ENCODE measurements around the gene ADAM10. TPM values are rescaled to one million over a fixed set of nuclear protein-coding genes. Genes with fewer than 3 reads are reported as not detected.
A peak's percentile ranks its signal among the peaks of the same experiment; 100 is the strongest.

The ADAM10 gene
- polyA plus RNA-seq, 4 donors, result 5.1 to 147 (median 18.5) TPM

DNA sequence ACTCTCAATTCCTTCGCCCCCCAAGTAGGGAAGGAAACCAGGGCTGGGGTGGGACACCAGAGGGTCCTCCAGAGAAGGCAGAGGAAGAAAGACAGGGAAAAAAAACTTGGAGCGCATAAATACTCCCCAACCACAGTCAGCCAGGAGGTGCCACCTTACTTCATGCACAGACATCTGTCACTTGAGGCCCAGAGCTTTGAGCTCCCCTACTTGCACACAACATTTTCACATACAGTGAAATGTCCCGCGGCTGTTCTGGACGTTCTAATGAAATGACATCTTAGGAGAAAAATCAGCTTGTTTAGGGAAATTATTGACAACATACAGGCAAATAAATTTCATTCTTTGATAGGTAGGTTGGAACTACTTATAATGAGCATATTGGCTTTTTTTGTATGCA is 204.8 kb downstream of the ADAM10 start:
- Histone ChIP-seq H3K4me3 (ENCODE audit: low read depth in 1 of 3, low read length in 3 of 3) (no peak overlapping the region), H3K27ac (ENCODE audit: low read depth in 1 of 3, low read length in 2 of 3) (no peak overlapping the region), H3K36me3 (ENCODE audit: control insufficient read depth in 3 of 3, insufficient read depth in 2 of 3, low read depth in 1 of 3, low read length in 3 of 3) (no peaks in the 10 kb centered on the region), H3K27me3 (ENCODE audit: control insufficient read depth in 3 of 3, insufficient read depth in 3 of 3, low read length in 3 of 3) (no peaks in the 10 kb centered on the region), H3K4me1 (ENCODE audit: control insufficient read depth in 3 of 3, insufficient read depth in 2 of 3, low read depth in 1 of 3, low read length in 2 of 3) (peaks cover 0 to 7% (median 0%) of the 10 kb centered on the region in 3 donors), H3K9me3 (ENCODE audit: control insufficient read depth in 2 of 2, insufficient read depth in 1 of 2, low read depth in 1 of 2, low read length in 1 of 2) (no peaks in the 10 kb centered on the region)
- FAIRE-seq (no peak), DNase-seq (no peak)
- WGBS, 3 donors, result 90 to 97% (median 94%) methylated on average over 5 of the region's 5 CpGs

DNA sequence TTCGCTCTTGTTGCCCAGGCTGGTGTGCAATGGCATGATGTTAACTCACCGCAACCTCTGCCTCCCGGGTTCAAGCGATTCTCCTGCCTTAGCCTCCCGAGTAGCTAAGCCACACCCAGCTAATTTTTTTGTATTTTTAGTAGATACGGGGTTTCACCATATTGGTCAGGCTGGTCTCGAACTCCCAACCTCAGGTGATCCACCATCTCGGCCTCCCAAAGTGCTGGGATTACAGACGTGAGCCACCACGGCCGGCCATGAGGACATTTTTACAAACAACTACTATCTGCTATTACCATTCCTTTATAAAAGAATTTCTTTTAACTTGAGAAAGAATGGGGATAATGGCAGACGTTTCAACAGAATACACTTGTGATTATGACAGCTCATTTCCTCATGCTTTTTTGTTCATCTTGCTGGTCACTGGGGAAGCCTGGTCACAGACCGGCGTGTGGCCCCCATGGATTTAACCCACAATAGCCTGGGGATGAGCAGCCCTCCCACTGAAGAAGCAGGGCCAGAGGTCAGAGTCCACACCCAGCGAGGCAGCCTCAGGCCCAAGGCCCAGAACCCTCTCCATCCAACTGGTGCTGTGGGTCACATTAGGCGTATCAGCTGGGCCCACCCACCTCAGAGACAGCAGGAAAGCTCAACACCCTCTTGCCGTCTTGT is 205.7 kb downstream of the ADAM10 start:
- 91 to 96% (median 93%) methylated on average over 17 of the region's 17 CpGs for WGBS, 3 donors
- Histone ChIP-seq H3K4me1 (ENCODE audit: control insufficient read depth in 3 of 3, insufficient read depth in 2 of 3, low read depth in 1 of 3, low read length in 2 of 3) (peaks cover 0 to 7% (median 0%) of the 10 kb centered on the region in 3 donors), H3K36me3 (ENCODE audit: control insufficient read depth in 3 of 3, insufficient read depth in 2 of 3, low read depth in 1 of 3, low read length in 3 of 3) (no peaks in the 10 kb centered on the region), H3K27me3 (ENCODE audit: control insufficient read depth in 3 of 3, insufficient read depth in 3 of 3, low read length in 3 of 3) (no peaks in the 10 kb centered on the region), H3K4me3 (ENCODE audit: low read depth in 1 of 3, low read length in 3 of 3) (no peak overlapping the region), H3K9me3 (ENCODE audit: control insufficient read depth in 2 of 2, insufficient read depth in 1 of 2, low read depth in 1 of 2, low read length in 1 of 2) (no peaks in the 10 kb centered on the region), H3K27ac (ENCODE audit: low read depth in 1 of 3, low read length in 2 of 3) (no peak overlapping the region)
- FAIRE-seq (no peak), DNase-seq (no peak)

DNA sequence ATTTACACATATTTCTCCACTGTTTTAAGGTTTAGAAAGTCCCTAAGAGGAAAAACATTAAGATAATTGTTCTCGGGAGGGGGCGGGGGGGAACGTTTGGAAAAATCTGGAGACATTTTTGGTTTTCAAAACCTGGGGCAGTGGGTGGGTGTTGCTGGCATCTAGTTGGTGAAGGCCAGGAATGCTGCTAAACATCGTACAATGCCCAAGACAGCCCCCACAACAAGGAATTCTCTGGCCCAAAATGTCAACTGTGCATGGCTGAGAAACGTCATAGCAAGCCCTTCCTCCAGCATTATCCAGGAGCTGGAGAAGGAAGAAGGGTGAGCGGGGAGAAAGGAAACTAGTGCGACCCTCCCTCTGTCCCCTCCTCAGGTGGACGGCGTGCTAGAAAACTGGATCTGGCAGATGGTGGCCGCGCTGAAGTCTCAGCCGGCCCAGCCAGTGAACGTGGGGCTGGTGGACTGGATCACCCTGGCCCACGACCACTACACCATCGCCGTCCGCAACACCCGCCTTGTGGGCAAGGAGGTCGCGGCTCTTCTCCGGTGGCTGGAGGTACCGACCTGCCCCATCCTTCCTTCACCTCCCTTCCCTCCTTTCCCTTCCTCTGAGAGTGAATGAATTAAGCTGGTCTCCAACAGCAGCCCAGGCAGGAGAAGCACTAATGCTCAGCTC is 208.0 kb downstream of the ADAM10 start:
- H3K9me3 ChIP-seq (ENCODE audit: control insufficient read depth in 2 of 2, insufficient read depth in 1 of 2, low read depth in 1 of 2, low read length in 1 of 2), result no peaks in the 10 kb centered on the region
- no peaks in the 10 kb centered on the region for H3K27me3 ChIP-seq (ENCODE audit: control insufficient read depth in 3 of 3, insufficient read depth in 3 of 3, low read length in 3 of 3)
- H3K27ac ChIP-seq (ENCODE audit: low read depth in 1 of 3, low read length in 2 of 3), result no peak overlapping the region
- H3K4me1 ChIP-seq (ENCODE audit: control insufficient read depth in 3 of 3, insufficient read depth in 2 of 3, low read depth in 1 of 3, low read length in 2 of 3), result peaks cover 0 to 5% (median 0%) of the 10 kb centered on the region in 3 donors
- WGBS, 3 donors, result 89 to 93% (median 93%) methylated on average over 22 of the region's 22 CpGs
- H3K36me3 ChIP-seq (ENCODE audit: control insufficient read depth in 3 of 3, insufficient read depth in 2 of 3, low read depth in 1 of 3, low read length in 3 of 3), result no peaks in the 10 kb centered on the region
- H3K4me3 ChIP-seq (ENCODE audit: low read depth in 1 of 3, low read length in 3 of 3), result no peak overlapping the region
- FAIRE-seq (no peak), DNase-seq (no peak)

DNA sequence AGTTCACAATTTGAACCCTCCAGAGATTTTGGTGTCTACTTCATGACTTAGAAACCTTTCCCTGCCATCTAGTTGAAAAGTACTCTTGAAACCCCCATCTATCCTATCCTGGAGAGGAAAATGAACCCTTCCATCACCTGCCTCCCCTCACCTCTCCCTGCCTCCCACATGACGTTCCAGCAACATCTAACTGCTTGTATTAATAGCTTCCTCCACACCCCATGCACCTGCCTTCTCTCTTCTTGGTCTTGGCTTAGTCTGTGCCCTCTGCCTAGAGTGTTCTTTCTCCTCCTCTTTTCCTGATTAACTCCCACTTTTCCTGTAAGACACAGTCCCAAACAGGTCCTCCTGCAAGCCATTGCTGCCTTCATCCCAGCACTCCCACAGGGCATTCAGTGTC is 210.0 kb downstream of the ADAM10 start:
- DNase-seq (peak in 1 of 2 donors; percentile 32), FAIRE-seq (no peak)
- no peak overlapping the region for H3K4me3 ChIP-seq (ENCODE audit: low read depth in 1 of 3, low read length in 3 of 3)
- H3K4me1 ChIP-seq (ENCODE audit: control insufficient read depth in 3 of 3, insufficient read depth in 2 of 3, low read depth in 1 of 3, low read length in 2 of 3), result peaks cover 0 to 3% (median 0%) of the 10 kb centered on the region in 3 donors
- H3K27ac ChIP-seq (ENCODE audit: low read depth in 1 of 3, low read length in 2 of 3), result no peak overlapping the region
- no peaks in the 10 kb centered on the region for H3K36me3 ChIP-seq (ENCODE audit: control insufficient read depth in 3 of 3, insufficient read depth in 2 of 3, low read depth in 1 of 3, low read length in 3 of 3)
- H3K9me3 ChIP-seq (ENCODE audit: control insufficient read depth in 2 of 2, insufficient read depth in 1 of 2, low read depth in 1 of 2, low read length in 1 of 2), result no peaks in the 10 kb centered on the region
- no peaks in the 10 kb centered on the region for H3K27me3 ChIP-seq (ENCODE audit: control insufficient read depth in 3 of 3, insufficient read depth in 3 of 3, low read length in 3 of 3)
- 13 to 58% (median 13%) methylated on average over 1 of the region's 1 CpG for WGBS, 3 donors

DNA sequence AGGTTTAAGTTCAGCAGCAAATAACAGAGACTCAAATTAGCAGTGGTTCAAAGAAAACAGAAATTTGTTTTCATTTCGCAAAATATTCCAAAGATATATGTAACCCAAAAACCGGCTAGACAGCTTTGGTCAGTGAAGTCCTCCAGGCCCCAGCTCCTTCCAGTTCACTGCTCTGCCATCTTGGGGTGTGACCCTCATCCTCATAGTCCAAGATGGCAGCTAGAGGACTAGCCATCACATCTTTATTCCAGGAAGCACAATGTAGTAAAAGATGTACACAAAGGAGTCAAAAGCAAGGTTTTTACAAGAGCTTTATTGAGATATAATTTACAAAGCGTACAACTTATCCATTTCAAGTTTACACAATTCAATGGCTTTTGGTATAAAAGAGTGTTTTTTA is 210.6 kb downstream of the ADAM10 start:
- no peaks in the 10 kb centered on the region for H3K36me3 ChIP-seq (ENCODE audit: control insufficient read depth in 3 of 3, insufficient read depth in 2 of 3, low read depth in 1 of 3, low read length in 3 of 3)
- no peak overlapping the region for H3K27ac ChIP-seq (ENCODE audit: low read depth in 1 of 3, low read length in 2 of 3)
- no peaks in the 10 kb centered on the region for H3K27me3 ChIP-seq (ENCODE audit: control insufficient read depth in 3 of 3, insufficient read depth in 3 of 3, low read length in 3 of 3)
- no peaks in the 10 kb centered on the region for H3K9me3 ChIP-seq (ENCODE audit: control insufficient read depth in 2 of 2, insufficient read depth in 1 of 2, low read depth in 1 of 2, low read length in 1 of 2)
- 87 to 97% (median 96%) methylated on average over 3 of the region's 3 CpGs for WGBS, 3 donors
- no peak overlapping the region for H3K4me3 ChIP-seq (ENCODE audit: low read depth in 1 of 3, low read length in 3 of 3)
- H3K4me1 ChIP-seq (ENCODE audit: control insufficient read depth in 3 of 3, insufficient read depth in 2 of 3, low read depth in 1 of 3, low read length in 2 of 3), result peaks cover 0 to 3% (median 0%) of the 10 kb centered on the region in 3 donors
- DNase-seq, result no peak
- no peak for FAIRE-seq

Other genes with a start within 250 kb of the ADAM10 start
- gene MINDY2, start 21.6 kb upstream of the ADAM10 start, polyA plus RNA-seq, result 1 to 10 TPM; 1.6 to 9.7 (median 3.0) TPM
- 10 to 100 TPM; 52.1 to 80.5 (median 60.4) TPM for gene SLTM, start 184.0 kb upstream of the ADAM10 start, polyA plus RNA-seq
- 10 to 100 TPM in 2 of 4 donors, 1 to 10 TPM in 2; 7.0 to 28.0 (median 8.8) TPM for gene RNF111, start 238.0 kb upstream of the ADAM10 start, polyA plus RNA-seq